Panc1 (cell line): ENCODE data around the gene WAS. TPM values are rescaled to one million over a fixed set of nuclear protein-coding genes. Genes with fewer than 3 reads are reported as not detected.
"Not testable (repeated sequence)": the region's sequence is repeated elsewhere in the genome, so short reads cannot be mapped to it uniquely, and the experiment has no call there.

ENCODE experiments used
- ATAC-seq: fragments of 200-7000 bp; cut with Tn5 transposase; 2 replicates; pipeline ENCODE4 v1.9.1; 2020; ENCODE audit warnings: mild to moderate bottlenecking, moderate library complexity
- BruUV-seq: library from RNA; stranded (reverse); fragments of 400-500 nt; replicated peaks from 2 replicates; lab custom pipeline; 2021; lab: Mats Ljungman, UMichigan
- CTCF ChIA-PET: fragments of 300-600 bp; sonication (Branson Sonifier 250); formaldehyde crosslinking; loops from one replicate; lab custom pipeline; 2022; ENCODE audit warnings: antibody characterized with exemption; lab: Charles Lee
- POLR2A ChIA-PET: fragments of 300-600 bp; sonication (Branson Sonifier 250); formaldehyde crosslinking; loops from one replicate; lab custom pipeline; 2022; ENCODE audit warnings: antibody characterized with exemption; lab: Charles Lee
- DNase-seq: peaks from one replicate; pipeline ENCODE4 v3.0.0-alpha.2; 2010; ENCODE audit warnings: low read depth, low spot score
- H3K27ac ChIP-seq: 2 replicates; pipeline ENCODE4 v1.5.1; 2011; ENCODE audit warnings: mild to moderate bottlenecking, low read length, inconsistent platforms
- H3K27me3 ChIP-seq: fragments of 200-500 bp; sonication (Bioruptor generic); 2 replicates; pipeline ENCODE4 v1.6.0; 2014; ENCODE audit warnings: low read length, inconsistent platforms; ENCODE audit not compliant: control insufficient read depth, insufficient read depth
- H3K36me3 ChIP-seq: fragments of 200-500 bp; sonication (Bioruptor generic); 2 replicates; pipeline ENCODE4 v1.5.1; 2014; ENCODE audit warnings: inconsistent platforms, mild to moderate bottlenecking, low read length, moderate library complexity; ENCODE audit not compliant: control insufficient read depth, insufficient read depth
- H3K4me1 ChIP-seq: 2 replicates; pipeline ENCODE4 v1.5.1; 2011; ENCODE audit warnings: inconsistent platforms, mild to moderate bottlenecking, low read length, moderate library complexity; ENCODE audit not compliant: control insufficient read depth, insufficient read depth
- H3K4me3 ChIP-seq, 2 experiments: 2 replicates each; pipeline ENCODE4 v1.5.1; 2011 to 2012; ENCODE audit warnings: low read depth in 2 of 2, low read length in 2 of 2, mild to moderate bottlenecking in 2 of 2, inconsistent platforms in 1 of 2, moderate library complexity in 1 of 2
- H3K9me3 ChIP-seq: fragments of 200-500 bp; sonication (Bioruptor generic); 2 replicates; pipeline ENCODE4 v1.5.1; 2014; ENCODE audit warnings: low read depth, mild to moderate bottlenecking, inconsistent platforms, low read length, moderate library complexity; ENCODE audit not compliant: control insufficient read depth, insufficient read depth
- CTCF ChIP-seq: fragments of 450-650 bp; IDR thresholded peaks from 2 replicates; pipeline ENCODE4 v1.5.1; 2017; ENCODE audit warnings: mild to moderate bottlenecking
- POLR2AphosphoS5 ChIP-seq: IDR thresholded peaks from 2 replicates; pipeline ENCODE4 v1.6.1; 2012; ENCODE audit warnings: mild to moderate bottlenecking, low read depth, low read length, moderate library complexity
- REST ChIP-seq, 2 experiments: IDR thresholded peaks; 2 replicates each; pipeline ENCODE4 v1.6.1; 2011 to 2012; ENCODE audit warnings: low read depth in 2 of 2, control low read depth in 1 of 2, low read length in 1 of 2, mild to moderate bottlenecking in 1 of 2, moderate library complexity in 1 of 2; ENCODE audit not compliant: insufficient read depth in 1 of 2
- SIN3A ChIP-seq: IDR thresholded peaks from 2 replicates; pipeline ENCODE4 v1.6.1; 2012; ENCODE audit warnings: low read depth, mild to moderate bottlenecking, low read length, moderate library complexity, borderline replicate concordance; ENCODE audit not compliant: insufficient read depth
- TCF7L2 ChIP-seq: IDR thresholded peaks from 2 replicates; pipeline ENCODE4 v1.6.1; 2011; ENCODE audit warnings: mild to moderate bottlenecking, low read depth, low read length, inconsistent platforms
- in situ Hi-C: cut with HindIII; loops from 2 replicates; pipeline ENCODE4 v1.10.0; 2016; ENCODE audit warnings: low sequenced_read_pairs, low pct_unique_long_range_greater_than_20kb
- intact Hi-C: fragments of 100-400 bp; cut with micrococcal nuclease; formaldehyde crosslinking; loops from one replicate; pipeline ENCODE4 v1.10.0; 2022; ENCODE audit not compliant: unreplicated experiment
- total RNA-seq: library from RNA; stranded (reverse); gene quantifications from one replicate; pipeline ENCODE4 v1.2.1, GENCODE V29; 2021; ENCODE audit not compliant: unreplicated experiment

The WAS gene
- total RNA-seq, 1 experiment from 2014 or later = 0.82 TPM

GRCh38 chrX:48676893-48677270 lies 6.7 kb upstream of the WAS start:
- no TSS peak for BruUV-seq
- in situ Hi-C loops = no loop called here
- TF ChIP-seq TCF7L2 (no peak), CTCF (no peak), SIN3A (0 out of 2 replicates have a peak, but pooled peaks have one; percentile 13)
- peaks cover 7% of the 10 kb centered on the region; the same call in 1 of the 2 replicates for H3K4me1 ChIP-seq
- H3K4me3 ChIP-seq = peak overlapping the region; percentile 81 to 89
- POLR2A ChIA-PET = interaction anchor here (0.6 kb wide), 1 partner anchor 23 kb away, joined by 4 read pairs; no protein-coding TSS in a partner anchor
- H3K9me3 ChIP-seq = no peaks in the 10 kb centered on the region
- no peaks in the 10 kb centered on the region for H3K36me3 ChIP-seq
- DNase-seq (no peak), ATAC-seq (peak; percentile 28)
- H3K27ac ChIP-seq = peak overlapping the region; percentile 88
- CTCF ChIA-PET = no interaction called here
- intact Hi-C loops = no loop called here
- H3K27me3 ChIP-seq = no peaks in the 10 kb centered on the region

- H3K27ac ChIP-seq = no peak overlapping the region
- ATAC-seq (no peak), DNase-seq (no peak)
- intact Hi-C loops = no loop called here
- H3K36me3 ChIP-seq = no peaks in the 10 kb centered on the region
- TF ChIP-seq REST (IDR thresholded peaks at IDR 0.05; ENCODE audit: insufficient read depth in 1 of 2, low read depth in 2 of 2, low read length in 1 of 2) (no peak), SIN3A (no peak), CTCF (no peak), POLR2AphosphoS5 (no peak), TCF7L2 (no peak)
- ChIA-PET POLR2A (no interaction called here), CTCF (no interaction called here)
- H3K4me1 ChIP-seq = peaks cover 7% of the 10 kb centered on the region; the same call in 1 of the 2 replicates
- in situ Hi-C loops = no loop called here
- TSS peak; percentile 90 for BruUV-seq
- no peaks in the 10 kb centered on the region for H3K9me3 ChIP-seq
- peak overlapping the region; percentile 81 to 89; a peak in 3 of 4 replicates for H3K4me3 ChIP-seq
- no peaks in the 10 kb centered on the region for H3K27me3 ChIP-seq
Observed at GRCh38 chrX:48677516-48677915, 6.1 kb upstream of the WAS start.

DNA sequence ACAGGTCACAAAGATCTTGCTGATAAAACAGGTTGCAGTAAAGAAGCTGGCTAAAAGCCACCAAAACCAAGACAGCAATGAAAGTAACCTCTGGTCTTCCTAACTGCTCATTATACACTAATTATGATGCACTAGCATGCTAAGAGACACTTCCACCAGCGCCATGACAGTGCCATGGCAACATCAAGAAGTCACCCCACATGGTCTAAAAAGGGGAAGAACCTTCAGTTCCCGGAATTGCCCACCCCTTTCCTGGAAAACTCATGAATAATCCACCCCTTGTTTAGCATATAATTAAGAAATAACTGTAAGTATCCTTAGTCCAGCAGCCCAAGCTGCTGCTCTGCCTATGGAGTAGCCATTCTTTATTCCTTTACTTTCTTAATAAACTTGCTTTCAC lies 3.1 kb upstream of the WAS start:
- H3K27me3 ChIP-seq, H3K27ac ChIP-seq, BruUV-seq, intact Hi-C loops, H3K4me3 ChIP-seq, H3K4me1 ChIP-seq, H3K36me3 ChIP-seq, in situ Hi-C loops, DNase-seq, CTCF ChIA-PET, H3K9me3 ChIP-seq, ATAC-seq: not testable (repeated sequence)
- POLR2A ChIA-PET = interaction anchor here (0.5 kb wide), 1 partner anchor 115 kb away, joined by 6 read pairs; no protein-coding TSS in a partner anchor

DNA sequence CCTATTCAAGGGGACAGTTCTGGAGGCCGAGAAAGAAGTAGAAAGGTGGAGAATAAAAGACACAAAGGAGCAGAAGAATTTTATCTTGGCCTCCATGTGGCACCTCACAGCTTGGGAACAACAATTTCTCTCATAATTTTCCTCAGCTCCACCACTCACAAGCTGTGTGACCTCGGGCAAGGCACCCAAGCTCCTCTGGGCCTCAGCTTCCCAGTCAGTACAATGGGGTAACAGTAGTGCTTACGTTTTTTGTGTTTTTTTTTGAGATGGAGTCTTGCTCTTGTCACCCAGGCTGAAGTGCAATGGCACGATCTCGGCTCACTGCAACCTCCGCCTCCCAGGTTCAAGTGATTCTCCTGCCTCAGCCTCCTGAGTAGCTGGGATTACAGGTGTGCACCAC lies 2.7 kb upstream of the WAS start:
- H3K9me3 ChIP-seq, H3K4me1 ChIP-seq, H3K36me3 ChIP-seq, H3K4me3 ChIP-seq, CTCF ChIA-PET, intact Hi-C loops, BruUV-seq, DNase-seq, in situ Hi-C loops, ATAC-seq, H3K27me3 ChIP-seq, H3K27ac ChIP-seq: not testable (repeated sequence)
- POLR2A ChIA-PET = interaction anchor here (0.5 kb wide), 1 partner anchor 115 kb away, joined by 6 read pairs; no protein-coding TSS in a partner anchor
